A549 (cell line): Measurements from ENCODE around the gene ICAM5. TPM values are rescaled to one million over a fixed set of nuclear protein-coding genes. Genes with fewer than 3 reads are reported as not detected.

ENCODE experiments used
- ATAC-seq, 2 experiments: fragments of 200-7000 bp in 1 of 2; fragments of >200 bp in 1 of 2; cut with Nextera tagmentation in 1 of 2; cut with Tn5 transposase in 1 of 2; 3 replicates each; pipeline versions ENCODE4 v1.8.0 to v1.9.1; 2018 to 2020; ENCODE audit warnings: mild to moderate bottlenecking in 1 of 2, moderate library complexity in 1 of 2
- CTCF ChIA-PET: fragments of 300-600 bp; sonication (Branson Sonifier 250); formaldehyde crosslinking; extraction: SDS; loops from one replicate; lab custom pipeline; 2021; ENCODE audit warnings: antibody characterized with exemption, inconsistent platforms; lab: Yijun Ruan, JAX
- POLR2A ChIA-PET: fragments of 350-600 bp; formaldehyde crosslinking; extraction: SDS; loops from one replicate; lab custom pipeline; 2021; ENCODE audit warnings: antibody characterized with exemption, inconsistent platforms; lab: Yijun Ruan, JAX
- DNase-seq, 2 experiments: peaks; one replicate each; pipeline versions ENCODE4 v3.0.0 to v3.0.0-alpha.2; 2011 to 2016; ENCODE audit warnings: low read depth in 1 of 2, low spot score in 1 of 2
- FAIRE-seq: peaks from 2 replicates; lab custom pipeline; 2011; peaks lifted over from hg19 to GRCh38; lab: Jason Lieb, UNC
- H3K27ac ChIP-seq, 2 experiments: fragments of >200 bp; sonication (Bioruptor Twin); formaldehyde crosslinking; 3 replicates each; pipeline ENCODE4 v1.5.1; 2016 to 2017
- H3K4me1 ChIP-seq: fragments of >200 bp; sonication (Bioruptor Twin); formaldehyde crosslinking; 3 replicates; pipeline ENCODE4 v1.6.1; 2016
- H3K4me2 ChIP-seq: fragments of >200 bp; sonication (Bioruptor Twin); formaldehyde crosslinking; 3 replicates; pipeline ENCODE4 v1.6.1; 2016
- H3K4me3 ChIP-seq: fragments of >200 bp; sonication (Bioruptor Twin); formaldehyde crosslinking; 3 replicates; pipeline ENCODE4 v1.5.1; 2016
- H3K9me3 ChIP-seq: fragments of >200 bp; sonication (Bioruptor Twin); formaldehyde crosslinking; 3 replicates; pipeline ENCODE4 v1.6.1; 2016
- BHLHE40 ChIP-seq: IDR thresholded peaks from 2 replicates; pipeline ENCODE4 v1.6.1; 2012; ENCODE audit warnings: low read depth, low read length, inconsistent platforms
- CHD2 ChIP-seq: fragments of 150-350 bp; IDR thresholded peaks from 2 replicates; pipeline ENCODE4 v1.6.1; 2014; ENCODE audit warnings: low read length; ENCODE audit not compliant: partially characterized antibody
- EHF ChIP-seq: fragments of 250-450 bp; sonication (Bioruptor Pico); IDR thresholded peaks from 2 replicates; pipeline ENCODE4 v1.5.0; 2020; ENCODE audit warnings: mild to moderate bottlenecking
- EP300 ChIP-seq, 2 experiments: fragments of >200 bp; sonication (Bioruptor Twin); formaldehyde crosslinking; IDR thresholded peaks; 2 replicates in 1 of 2; 3 replicates in 1 of 2; pipeline ENCODE4 v1.6.1; 2016 to 2017
- FOXS1 ChIP-seq: fragments of 250-450 bp; sonication (Bioruptor Pico); IDR thresholded peaks from 2 replicates; pipeline ENCODE4 v1.5.0; 2020; ENCODE audit warnings: mild to moderate bottlenecking, moderate library complexity
- GATA3 ChIP-seq: IDR thresholded peaks from 2 replicates; pipeline ENCODE4 v1.6.1; 2012; ENCODE audit warnings: borderline replicate concordance
- HDAC2 ChIP-seq: fragments of 200-600 bp; sonication (generic); IDR thresholded peaks from 2 replicates; pipeline ENCODE4 v1.6.1; 2016
- HEYL ChIP-seq: fragments of 250-450 bp; sonication (Bioruptor Pico); IDR thresholded peaks from 2 replicates; pipeline ENCODE4 v1.8.0; 2021; ENCODE audit warnings: mild to moderate bottlenecking, moderate library complexity
- HOXB5 ChIP-seq: fragments of 250-450 bp; sonication (Bioruptor Pico); IDR thresholded peaks from 2 replicates; pipeline ENCODE4 v1.5.0; 2020; ENCODE audit warnings: mild to moderate bottlenecking, moderate library complexity
- JUNB ChIP-seq: fragments of >200 bp; sonication (Bioruptor Twin); formaldehyde crosslinking; IDR thresholded peaks from 2 replicates; pipeline ENCODE4 v1.6.1; 2016
- NPAS2 ChIP-seq: fragments of 250-450 bp; sonication (Bioruptor Pico); IDR thresholded peaks from 2 replicates; pipeline ENCODE4 v1.8.0; 2022; ENCODE audit warnings: mild to moderate bottlenecking, moderate library complexity, borderline replicate concordance
- NR3C1 ChIP-seq: fragments of >200 bp; sonication (Bioruptor Twin); formaldehyde crosslinking; IDR thresholded peaks from 3 replicates; pipeline ENCODE4 v1.6.1; 2017
- RAD21 ChIP-seq, 2 experiments: fragments of >200 bp in 1 of 2; sonication (Bioruptor Twin) in 1 of 2; formaldehyde crosslinking in 1 of 2; IDR thresholded peaks in 1 of 2; conservative IDR thresholded peaks in 1 of 2; 2 replicates in 1 of 2; 3 replicates in 1 of 2; pipeline ENCODE4 v1.6.1; 2012 to 2018; ENCODE audit warnings: inconsistent platforms in 1 of 2
- RARB ChIP-seq: fragments of 250-450 bp; sonication (Bioruptor Pico); IDR thresholded peaks from 2 replicates; pipeline ENCODE4 v1.8.0; 2021; ENCODE audit warnings: mild to moderate bottlenecking, moderate library complexity
- SREBF2 ChIP-seq: fragments of 450-650 bp; IDR thresholded peaks from 2 replicates; pipeline ENCODE4 v1.6.1; 2014; ENCODE audit warnings: mild to moderate bottlenecking, moderate library complexity
- TP53 ChIP-seq: fragments of 250-450 bp; sonication (Bioruptor Pico); IDR thresholded peaks from 2 replicates; pipeline ENCODE4 v1.5.0; 2021; ENCODE audit warnings: mild to moderate bottlenecking, moderate library complexity
- ZSCAN20 ChIP-seq: fragments of 250-450 bp; sonication (Bioruptor Pico); IDR thresholded peaks from 2 replicates; pipeline ENCODE4 v1.8.0; 2022; ENCODE audit warnings: mild to moderate bottlenecking, moderate library complexity
- WGBS: methylation state at CpG from one replicate; pipeline ENCODE4 v1.1.6; 2017; ENCODE audit errors: missing lambda C conversion rate; 5-methylcytosine and 5-hydroxymethylcytosine counted together
- polyA plus RNA-seq, 4 experiments: library from polyadenylated mRNA; depleted of rRNA in 3 of 4; stranded (reverse); fragments of >200 nt; fragmentation: RNase III in 1 of 4; extraction: RNeasy Plus Mini Kit Qiagen cat#74134 plus additional on column Dnase treatment in 1 of 4; gene quantifications; 2 replicates in 3 of 4; 3 replicates in 1 of 4; pipeline ENCODE4 v1.2.3, GENCODE V29; 2011 to 2017
- TF ChIP-seq, protein P1 (sequence below): IDR thresholded peaks from 2 replicates; pipeline ENCODE4 v1.6.1; 2012
- TF ChIP-seq, protein P2 (sequence below): fragments of 450-650 bp; IDR thresholded peaks from 2 replicates; pipeline ENCODE4 v1.6.1; 2014; ENCODE audit warnings: antibody characterized with exemption
- TF ChIP-seq, protein P3 (sequence below): IDR thresholded peaks from 2 replicates; pipeline ENCODE4 v1.6.1; 2012

ICAM5 gene
- polyA plus RNA-seq, 2 of the 4 experiments (the other 2 are of a cell fraction), result 0.35 to 0.77 TPM

DNA sequence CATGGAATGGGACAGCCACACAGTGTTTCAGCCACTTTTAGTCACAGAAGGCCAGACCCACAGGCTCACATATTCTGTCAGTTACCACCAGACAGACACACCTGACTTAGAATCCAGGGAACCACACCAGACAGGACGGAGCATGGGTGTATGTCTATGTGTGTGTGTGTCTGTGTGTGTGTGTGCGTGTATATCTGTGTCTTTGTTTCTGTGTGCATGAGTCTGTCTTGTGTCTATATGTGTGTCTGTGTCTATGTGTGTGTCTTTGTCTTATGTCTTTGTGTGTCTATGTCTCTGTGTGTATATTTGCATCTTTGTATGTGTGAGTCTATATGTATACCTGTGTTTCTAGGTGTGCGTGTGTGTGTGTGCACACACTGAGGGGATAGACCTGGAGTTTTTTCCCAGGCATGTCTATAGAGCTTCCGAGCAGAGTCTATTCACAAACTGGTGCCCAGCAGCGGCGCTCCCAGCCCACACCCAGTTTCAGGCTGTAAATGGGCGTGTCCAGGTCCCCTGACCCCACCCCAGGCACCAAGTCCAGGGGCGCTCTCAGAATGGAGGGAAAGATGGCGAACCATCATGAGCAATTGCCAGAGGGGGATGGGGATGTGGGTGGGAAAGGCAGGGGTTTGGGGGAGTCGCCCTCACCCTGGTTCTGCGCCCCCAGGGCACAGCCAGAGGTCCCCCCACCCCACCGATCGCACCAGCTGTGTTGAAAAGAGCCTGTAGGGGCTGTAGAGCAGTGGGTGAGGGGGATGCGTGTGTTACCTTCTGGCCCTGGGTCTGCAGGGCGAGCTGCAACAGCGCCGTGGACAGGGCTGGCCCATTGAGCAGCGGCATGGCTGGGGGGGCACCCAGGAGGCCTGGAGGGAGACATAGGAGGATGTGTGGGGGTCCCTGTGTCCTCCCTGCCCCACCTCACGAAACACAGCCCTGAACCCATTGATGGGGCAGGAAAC, 32.4 kb downstream of the ICAM5 start:
- ATAC-seq (peak; percentile 7 to 30; a peak in 4 of 6 replicates), DNase-seq (no peak), FAIRE-seq (no peak)
- Histone ChIP-seq H3K4me3 (no peak overlapping the region), H3K9me3 (no peaks in the 10 kb centered on the region), H3K27ac (no peak overlapping the region), H3K4me2 (no peak overlapping the region), H3K4me1 (no peaks in the 10 kb centered on the region)
- ChIA-PET POLR2A (interaction anchor here (1.3 kb wide), 1 partner anchor 11 kb away, joined by 4 read pairs; the partner anchor contains the start of gene RAVER1), CTCF (interaction anchor here (1.1 to 1.6 kb wide), 2 partner anchors 26 to 73 kb away, joined by 3 read pairs; no protein-coding TSS in a partner anchor)
- WGBS, result 95% methylated on average over 11 of the region's 19 CpGs
- TF ChIP-seq, protein P1, sequence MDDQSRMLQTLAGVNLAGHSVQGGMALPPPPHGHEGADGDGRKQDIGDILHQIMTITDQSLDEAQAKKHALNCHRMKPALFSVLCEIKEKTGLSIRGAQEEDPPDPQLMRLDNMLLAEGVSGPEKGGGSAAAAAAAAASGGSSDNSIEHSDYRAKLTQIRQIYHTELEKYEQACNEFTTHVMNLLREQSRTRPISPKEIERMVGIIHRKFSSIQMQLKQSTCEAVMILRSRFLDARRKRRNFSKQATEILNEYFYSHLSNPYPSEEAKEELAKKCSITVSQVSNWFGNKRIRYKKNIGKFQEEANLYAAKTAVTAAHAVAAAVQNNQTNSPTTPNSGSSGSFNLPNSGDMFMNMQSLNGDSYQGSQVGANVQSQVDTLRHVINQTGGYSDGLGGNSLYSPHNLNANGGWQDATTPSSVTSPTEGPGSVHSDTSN, result no peak
- no peak for TF ChIP-seq SREBF2
- no peak for TF ChIP-seq BHLHE40
- TF ChIP-seq HDAC2, result no peak
- TF ChIP-seq, protein P2, sequence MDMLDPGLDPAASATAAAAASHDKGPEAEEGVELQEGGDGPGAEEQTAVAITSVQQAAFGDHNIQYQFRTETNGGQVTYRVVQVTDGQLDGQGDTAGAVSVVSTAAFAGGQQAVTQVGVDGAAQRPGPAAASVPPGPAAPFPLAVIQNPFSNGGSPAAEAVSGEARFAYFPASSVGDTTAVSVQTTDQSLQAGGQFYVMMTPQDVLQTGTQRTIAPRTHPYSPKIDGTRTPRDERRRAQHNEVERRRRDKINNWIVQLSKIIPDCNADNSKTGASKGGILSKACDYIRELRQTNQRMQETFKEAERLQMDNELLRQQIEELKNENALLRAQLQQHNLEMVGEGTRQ, result no peak
- TF ChIP-seq NR3C1, result no peak
- TF ChIP-seq JUNB, result no peak
- no peak for TF ChIP-seq HOXB5 (CRISPR knock-in tag)
- no peak for TF ChIP-seq RAD21 (conservative IDR thresholded peaks at IDR 0.05 in 1 of 2, IDR thresholded peaks at IDR 0.05 in 1 of 2)
- no peak for TF ChIP-seq RARB (CRISPR knock-in tag)
- TF ChIP-seq, protein P3, sequence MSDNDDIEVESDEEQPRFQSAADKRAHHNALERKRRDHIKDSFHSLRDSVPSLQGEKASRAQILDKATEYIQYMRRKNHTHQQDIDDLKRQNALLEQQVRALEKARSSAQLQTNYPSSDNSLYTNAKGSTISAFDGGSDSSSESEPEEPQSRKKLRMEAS, result no peak
- no peak for TF ChIP-seq NPAS2 (CRISPR knock-in tag)
- no peak for TF ChIP-seq TP53 (CRISPR knock-in tag)
- no peak for TF ChIP-seq GATA3
- no peak for TF ChIP-seq EP300 (IDR thresholded peaks at IDR 0.05)
- no peak for TF ChIP-seq EHF (CRISPR knock-in tag)
- no peak for TF ChIP-seq FOXS1 (CRISPR knock-in tag)
- TF ChIP-seq HEYL (CRISPR knock-in tag), result no peak

DNA sequence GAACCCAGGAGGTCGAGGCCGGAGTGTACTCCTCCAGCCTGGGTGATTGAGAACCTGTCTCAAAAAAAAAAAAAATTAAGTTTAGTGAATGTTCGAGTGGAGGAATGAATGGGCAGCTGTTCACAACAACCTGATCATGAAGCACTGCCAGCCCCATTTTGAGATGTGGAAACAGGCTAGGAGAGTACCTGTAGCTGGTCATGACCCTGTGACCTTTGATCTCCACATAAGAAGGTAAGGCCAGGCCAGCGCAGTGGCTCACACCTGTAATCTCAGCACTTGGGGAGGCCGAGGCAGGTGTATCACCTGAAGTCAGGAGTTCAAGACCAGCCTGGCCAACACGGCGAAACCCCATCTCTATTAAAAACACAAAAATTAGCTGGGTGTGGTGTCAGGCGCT, 36.0 kb downstream of the ICAM5 start:
- CTCF ChIA-PET, result interaction anchor here (1.3 kb wide), 1 partner anchor 67 kb away, joined by 6 read pairs; no protein-coding TSS in a partner anchor
- WGBS, result 90% methylated on average over 7 of the region's 8 CpGs
- FAIRE-seq (no peak), ATAC-seq (no peak)
- Histone ChIP-seq H3K4me1 (no peaks in the 10 kb centered on the region), H3K4me3 (no peak overlapping the region), H3K27ac (no peak overlapping the region), H3K4me2 (no peak overlapping the region)
- POLR2A ChIA-PET, result no interaction called here
- TF ChIP-seq HOXB5 (CRISPR knock-in tag), result no peak
- TF ChIP-seq, all 56 proteins: peak for 0
- DNase-seq, result no peak
- H3K9me3 ChIP-seq, result no peaks in the 10 kb centered on the region

DNA sequence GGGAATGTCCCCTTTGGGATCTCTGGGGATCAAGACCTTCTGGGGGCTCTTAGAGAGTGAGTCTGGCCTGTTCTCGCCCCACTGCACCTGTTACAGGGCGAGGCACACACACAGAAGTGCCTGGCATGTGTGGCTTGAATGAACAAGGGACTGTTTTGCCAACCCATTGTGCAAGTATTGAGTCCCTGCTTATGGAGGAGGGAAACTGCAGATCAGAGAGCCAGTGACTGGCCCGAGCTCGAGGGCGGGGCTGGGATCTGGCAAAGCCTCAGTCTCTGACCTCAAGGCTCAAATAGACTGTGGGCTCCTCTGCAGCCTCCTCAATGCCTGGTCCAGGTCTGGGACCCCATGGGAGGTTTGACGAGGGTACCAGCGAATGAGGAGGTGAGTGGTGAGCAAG, 38.0 kb downstream of the ICAM5 start:
- WGBS, result 90% methylated on average over 4 of the region's 7 CpGs

More for the DNA sequence above, 38.0 kb downstream of the ICAM5 start:
- Histone ChIP-seq H3K9me3 (no peaks in the 10 kb centered on the region), H3K27ac (no peak overlapping the region), H3K4me2 (no peak overlapping the region), H3K4me3 (no peak overlapping the region), H3K4me1 (peaks cover 9% of the 10 kb centered on the region; the same call in 1 of the 3 replicates)
- CTCF ChIA-PET, result interaction anchor here (1.6 to 2.3 kb wide), 2 partner anchors 58 to 68 kb away, joined by 5 to 9 read pairs; partner anchors contain the start of gene ICAM1
- FAIRE-seq, result no peak
- TF ChIP-seq CHD2 (no peak), TP53 (CRISPR knock-in tag) (no peak), ZSCAN20 (CRISPR knock-in tag) (no peak), JUNB (no peak), EHF (CRISPR knock-in tag) (no peak)
- POLR2A ChIA-PET, result interaction anchor here (0.6 kb wide), 1 partner anchor 85 kb away, joined by 4 read pairs; no protein-coding TSS in a partner anchor
- ATAC-seq, result no peak
- no peak for DNase-seq
